Suprapubic skin (tissue), 4 donors: ENCODE results near the gene CMKLR1. TPM values are rescaled to one million over a fixed set of nuclear protein-coding genes. Genes with fewer than 3 reads are reported as not detected.

Source experiments
- DNase-seq, 2 donors: peaks; one replicate each; pipeline ENCODE4 v3.0.0-alpha.2; 2019; ENCODE audit warnings: low spot score in 2 of 2
- H3K27ac ChIP-seq: fragments of 200-600 bp; sonication (generic); one replicate; pipeline ENCODE4 v1.5.1; 2019
- H3K27me3 ChIP-seq: fragments of 200-600 bp; sonication (generic); one replicate; pipeline ENCODE4 v1.5.1; 2019
- H3K36me3 ChIP-seq: fragments of 200-600 bp; sonication (generic); one replicate; pipeline ENCODE4 v1.5.1; 2019
- H3K4me1 ChIP-seq: fragments of 200-600 bp; sonication (generic); one replicate; pipeline ENCODE4 v1.5.1; 2019
- H3K4me3 ChIP-seq: fragments of 200-600 bp; sonication (generic); one replicate; pipeline ENCODE4 v1.5.1; 2019; ENCODE audit warnings: mild to moderate bottlenecking
- H3K9me3 ChIP-seq: fragments of 200-600 bp; sonication (generic); one replicate; pipeline ENCODE4 v1.5.1; 2019
- EP300 ChIP-seq: sonication (generic); formaldehyde crosslinking; IDR thresholded peaks from one replicate; pipeline ENCODE4 v1.6.1; 2017; ENCODE audit warnings: antibody characterized with exemption
- POLR2A ChIP-seq, 2 donors: fragments of 450-650 bp; IDR thresholded peaks; one replicate each; pipeline ENCODE4 v1.6.1; 2017; ENCODE audit warnings: antibody characterized with exemption in 2 of 2, mild to moderate bottlenecking in 2 of 2, moderate library complexity in 2 of 2
- POLR2AphosphoS5 ChIP-seq, 3 donors: sonication (generic); formaldehyde crosslinking; IDR thresholded peaks; one replicate each; pipeline ENCODE4 v1.6.1; 2017; ENCODE audit warnings: antibody characterized with exemption in 3 of 3
- WGBS: methylation state at CpG from one replicate; pipeline ENCODE4 v1.1.5; 2018; 5-methylcytosine and 5-hydroxymethylcytosine counted together
- total RNA-seq, 4 donors: library from RNA; depleted of rRNA; stranded (reverse); fragments of >200 nt; gene quantifications; one replicate each; pipeline ENCODE4 v1.1.0, GENCODE V29; 2016
- TF ChIP-seq, protein P1 (sequence below), 2 donors: fragments of 200-600 bp in 1 of 2; fragments of 450-650 bp in 1 of 2; sonication (generic) in 1 of 2; IDR thresholded peaks; one replicate each; pipeline ENCODE4 v1.5.1; 2016 to 2019; ENCODE audit warnings: antibody characterized with exemption in 2 of 2, mild to moderate bottlenecking in 1 of 2, moderate library complexity in 1 of 2

The CMKLR1 gene
- total RNA-seq, 4 donors from 2014 or later: 2.1 to 5.2 (median 3.4) TPM

DNA sequence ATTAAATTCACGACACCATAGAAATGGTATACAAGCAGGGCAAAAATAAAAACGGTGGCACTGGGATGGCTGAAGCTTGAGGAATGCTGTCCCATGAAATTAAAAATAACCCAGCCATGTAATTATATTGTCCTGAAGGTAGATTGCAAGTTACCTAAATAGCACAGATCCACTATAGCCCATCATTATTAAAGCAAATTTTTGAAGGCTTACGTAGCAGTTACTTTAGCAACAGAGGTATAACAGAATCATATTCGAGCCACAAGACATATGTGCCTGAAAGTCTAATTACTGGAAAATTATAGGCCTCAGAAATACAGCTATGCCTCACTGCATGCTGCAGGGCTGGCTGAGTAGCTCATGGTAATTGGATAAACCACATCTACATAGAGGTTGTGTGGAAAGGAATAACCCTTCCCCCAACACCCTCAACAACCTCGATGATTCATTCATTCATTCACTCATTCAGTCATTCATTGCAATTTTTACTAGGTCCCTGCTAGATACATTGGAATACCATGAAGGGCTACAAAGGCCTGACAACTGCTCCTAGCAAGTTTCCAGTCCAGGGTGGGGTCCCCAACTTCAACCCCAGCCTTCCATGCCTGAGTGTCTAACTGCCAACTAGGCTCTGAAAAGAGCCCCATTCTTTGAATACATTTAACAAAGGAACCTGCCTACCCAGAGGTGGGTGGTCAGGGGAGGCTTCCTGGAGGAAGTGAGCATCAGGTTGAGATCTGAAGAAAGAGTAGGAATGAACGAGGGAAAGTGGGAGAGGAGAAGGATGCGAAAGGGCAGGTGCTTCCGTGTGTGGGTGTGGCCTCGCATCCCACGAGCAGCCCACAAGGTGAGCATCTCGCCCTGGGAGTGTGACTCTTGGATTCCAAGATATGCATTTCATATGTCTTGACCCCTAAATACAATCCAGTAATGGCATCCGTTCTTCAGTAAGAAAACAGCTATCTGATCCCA lies 18.0 kb upstream of the CMKLR1 start:
- Histone ChIP-seq H3K27ac (no peak overlapping the region), H3K36me3 (no peaks in the 10 kb centered on the region), H3K9me3 (no peaks in the 10 kb centered on the region), H3K4me1 (no peaks in the 10 kb centered on the region), H3K4me3 (no peak overlapping the region), H3K27me3 (peaks cover 7% of the 10 kb centered on the region)
- 84% methylated on average over 12 of the region's 12 CpGs for WGBS
- no peak for DNase-seq
- TF ChIP-seq EP300: no peak
- TF ChIP-seq POLR2AphosphoS5 (IDR thresholded peaks at IDR 0.05): no peak
- TF ChIP-seq, protein P1, sequence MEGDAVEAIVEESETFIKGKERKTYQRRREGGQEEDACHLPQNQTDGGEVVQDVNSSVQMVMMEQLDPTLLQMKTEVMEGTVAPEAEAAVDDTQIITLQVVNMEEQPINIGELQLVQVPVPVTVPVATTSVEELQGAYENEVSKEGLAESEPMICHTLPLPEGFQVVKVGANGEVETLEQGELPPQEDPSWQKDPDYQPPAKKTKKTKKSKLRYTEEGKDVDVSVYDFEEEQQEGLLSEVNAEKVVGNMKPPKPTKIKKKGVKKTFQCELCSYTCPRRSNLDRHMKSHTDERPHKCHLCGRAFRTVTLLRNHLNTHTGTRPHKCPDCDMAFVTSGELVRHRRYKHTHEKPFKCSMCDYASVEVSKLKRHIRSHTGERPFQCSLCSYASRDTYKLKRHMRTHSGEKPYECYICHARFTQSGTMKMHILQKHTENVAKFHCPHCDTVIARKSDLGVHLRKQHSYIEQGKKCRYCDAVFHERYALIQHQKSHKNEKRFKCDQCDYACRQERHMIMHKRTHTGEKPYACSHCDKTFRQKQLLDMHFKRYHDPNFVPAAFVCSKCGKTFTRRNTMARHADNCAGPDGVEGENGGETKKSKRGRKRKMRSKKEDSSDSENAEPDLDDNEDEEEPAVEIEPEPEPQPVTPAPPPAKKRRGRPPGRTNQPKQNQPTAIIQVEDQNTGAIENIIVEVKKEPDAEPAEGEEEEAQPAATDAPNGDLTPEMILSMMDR (IDR thresholded peaks at IDR 0.05): no peak
- TF ChIP-seq POLR2A (IDR thresholded peaks at IDR 0.05): no peak

DNA sequence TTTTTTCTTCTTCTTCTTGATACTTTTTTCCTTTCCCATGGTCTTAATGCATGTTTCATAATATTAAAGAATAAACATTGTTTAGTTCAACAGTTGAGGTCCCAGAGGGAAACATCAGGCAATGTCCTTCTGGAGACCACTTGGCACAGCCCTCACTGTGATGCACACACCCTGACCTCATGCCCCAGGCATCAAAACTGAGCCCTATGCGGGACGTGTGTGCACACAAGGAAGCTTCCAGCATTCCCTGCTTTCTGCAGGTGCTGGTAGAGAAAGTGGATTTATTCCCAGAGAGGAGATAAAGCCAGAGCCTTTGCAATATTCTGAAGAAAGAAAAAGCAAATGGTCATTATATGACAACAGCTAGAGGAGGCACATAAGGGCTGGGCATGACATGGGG lies 16.0 kb upstream of the CMKLR1 start:
- Histone ChIP-seq H3K36me3 (no peaks in the 10 kb centered on the region), H3K4me3 (no peak overlapping the region), H3K27me3 (peaks cover 7% of the 10 kb centered on the region), H3K27ac (no peak overlapping the region), H3K9me3 (no peaks in the 10 kb centered on the region), H3K4me1 (no peaks in the 10 kb centered on the region)
- WGBS: 50% methylated on average over 2 of the region's 2 CpGs
- TF ChIP-seq POLR2A (IDR thresholded peaks at IDR 0.05): no peak
- no peak for TF ChIP-seq EP300
- TF ChIP-seq POLR2AphosphoS5 (IDR thresholded peaks at IDR 0.05): no peak
- TF ChIP-seq, protein P1 (IDR thresholded peaks at IDR 0.05): no peak
- DNase-seq: no peak

DNA sequence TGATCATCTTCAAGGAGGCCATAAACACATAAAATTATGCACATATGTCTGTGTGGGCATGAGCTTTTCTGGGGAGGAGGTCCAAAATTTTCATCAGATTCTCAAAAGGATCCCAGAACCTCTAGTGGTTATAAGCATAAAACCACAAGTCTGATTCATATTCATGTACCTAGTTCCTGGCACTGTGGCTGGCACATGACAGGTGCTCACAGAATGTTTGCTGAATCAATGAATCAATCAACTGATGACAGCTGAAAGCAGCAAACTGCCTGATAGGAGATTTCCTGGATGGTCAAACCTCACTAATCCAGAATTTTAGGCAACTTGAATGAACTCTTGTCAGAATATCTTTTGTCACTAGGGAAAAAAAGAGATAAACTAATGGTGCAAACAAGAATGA lies 13.5 kb upstream of the CMKLR1 start:
- Histone ChIP-seq H3K4me1 (no peaks in the 10 kb centered on the region), H3K36me3 (no peaks in the 10 kb centered on the region), H3K27ac (no peak overlapping the region), H3K27me3 (no peaks in the 10 kb centered on the region), H3K4me3 (no peak overlapping the region), H3K9me3 (no peaks in the 10 kb centered on the region)
- no peak for DNase-seq
- TF ChIP-seq, protein P1 (IDR thresholded peaks at IDR 0.05): no peak
- no peak for TF ChIP-seq POLR2A (IDR thresholded peaks at IDR 0.05)
- TF ChIP-seq EP300: no peak
- no peak for TF ChIP-seq POLR2AphosphoS5 (IDR thresholded peaks at IDR 0.05)

DNA sequence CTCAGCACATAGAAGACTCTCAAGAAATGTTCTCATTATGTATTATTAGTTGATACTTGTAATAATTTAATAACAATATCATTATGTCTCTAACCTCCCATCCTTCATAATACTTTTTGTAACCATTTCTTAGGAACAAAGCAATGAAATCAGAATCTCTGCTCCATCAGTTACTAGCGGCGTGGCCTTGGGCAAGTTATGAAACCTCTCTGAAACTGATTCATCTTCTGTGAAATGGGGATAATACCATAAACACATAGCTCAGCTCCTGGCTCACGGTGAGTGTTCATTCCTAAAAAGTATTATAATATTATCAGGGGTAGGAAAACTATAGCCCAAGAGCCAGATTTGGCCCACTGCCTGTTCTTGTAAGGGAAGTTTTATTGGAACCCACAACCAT lies 11.4 kb upstream of the CMKLR1 start:
- DNase-seq: no peak
- no peaks in the 10 kb centered on the region for H3K9me3 ChIP-seq
- no peaks in the 10 kb centered on the region for H3K27me3 ChIP-seq
- TF ChIP-seq POLR2AphosphoS5 (IDR thresholded peaks at IDR 0.05) (no peak), EP300 (no peak), POLR2A (IDR thresholded peaks at IDR 0.05) (no peak)
- TF ChIP-seq, protein P1 (IDR thresholded peaks at IDR 0.05): no peak
- no peak overlapping the region for H3K27ac ChIP-seq
- H3K4me1 ChIP-seq: no peaks in the 10 kb centered on the region
- no peaks in the 10 kb centered on the region for H3K36me3 ChIP-seq
- 91% methylated on average over 3 of the region's 3 CpGs for WGBS
- no peak overlapping the region for H3K4me3 ChIP-seq

DNA sequence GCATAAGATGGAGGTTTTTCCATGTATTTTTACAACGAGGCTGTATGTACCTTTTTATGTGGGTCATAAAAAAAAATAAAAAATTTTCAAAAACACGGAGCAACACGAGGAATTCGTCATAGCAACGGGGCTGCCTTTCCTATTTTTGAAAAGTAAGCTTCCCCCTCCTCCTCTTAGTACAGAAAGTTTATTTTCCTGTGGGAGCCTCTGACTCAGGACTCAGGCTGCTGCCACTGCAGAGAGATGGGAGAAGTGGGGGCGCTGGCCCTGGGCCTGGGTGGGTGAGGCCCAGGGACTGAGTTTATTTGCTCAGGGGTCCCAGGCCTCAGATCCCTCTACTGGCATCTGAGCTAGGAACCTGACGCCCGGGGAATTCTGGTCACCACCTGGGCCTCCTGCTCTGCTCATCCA lies 10.2 kb upstream of the CMKLR1 start:
- Histone ChIP-seq H3K4me3 (no peak overlapping the region), H3K27me3 (no peaks in the 10 kb centered on the region), H3K36me3 (no peaks in the 10 kb centered on the region), H3K9me3 (no peaks in the 10 kb centered on the region), H3K4me1 (no peaks in the 10 kb centered on the region), H3K27ac (no peak overlapping the region)
- TF ChIP-seq POLR2AphosphoS5 (IDR thresholded peaks at IDR 0.05) (no peak), POLR2A (IDR thresholded peaks at IDR 0.05) (no peak)
- TF ChIP-seq, protein P1 (IDR thresholded peaks at IDR 0.05): no peak
- WGBS: 34% methylated on average over 8 of the region's 8 CpGs
- no peak for DNase-seq
